C4-2B (cell line): ENCODE results near the gene FGGY.

ENCODE experiments used
- CTCF ChIP-seq: fragments of 450-650 bp; conservative IDR thresholded peaks from 2 replicates; pipeline ENCODE4 v1.5.1; 2017; ENCODE audit warnings: mild to moderate bottlenecking
- ZFX ChIP-seq: fragments of 450-650 bp; IDR thresholded peaks from 2 replicates; pipeline ENCODE4 v1.6.1; 2017

GRCh38 chr1:59323879-59324278 lies 27.0 kb downstream of the FGGY start:
- TF ChIP-seq CTCF = no peak
- no peak for TF ChIP-seq ZFX
